CD4-positive, alpha-beta T cell (primary cell): ENCODE data around the gene SNX24. TPM values are rescaled to one million over a fixed set of nuclear protein-coding genes. Genes with fewer than 3 reads are reported as not detected.

Source experiments
- ATAC-seq: fragments of 200-7000 bp; cut with Tn5 transposase; one replicate; pipeline ENCODE4 v1.10.0; 2022; ENCODE audit warnings: mild to moderate bottlenecking; ENCODE audit not compliant: poor library complexity
- CTCF ChIA-PET: fragments of 350-600 bp; sonication (Branson Sonifier 250); formaldehyde crosslinking; loops from one replicate; lab custom pipeline; 2021; ENCODE audit warnings: antibody characterized with exemption, inconsistent platforms; lab: Charles Lee
- POLR2A ChIA-PET: fragments of 350-600 bp; sonication (Branson Sonifier 250); formaldehyde crosslinking; loops from one replicate; lab custom pipeline; 2021; ENCODE audit warnings: antibody characterized with exemption, inconsistent platforms; lab: Charles Lee
- DNase-seq, 14 experiments: peaks; one replicate each; pipeline ENCODE4 v3.0.0-alpha.2; 2013 to 2020; ENCODE audit warnings: mixed read lengths in 2 of 14
- H3K27ac ChIP-seq, 2 donors: one replicate each; pipeline versions ENCODE4 v1.5.1 to v1.7.0; 2013; ENCODE audit warnings: low read length in 2 of 2, low read depth in 1 of 2, mild to moderate bottlenecking in 1 of 2
- H3K27me3 ChIP-seq, 2 experiments: 1 replicate in 1 of 2; 2 replicates in 1 of 2; pipeline versions ENCODE4 v1.6.1 to v1.7.0; 2013; ENCODE audit warnings: low read length in 2 of 2, control low read depth in 1 of 2, mild to moderate bottlenecking in 1 of 2, moderate library complexity in 1 of 2; ENCODE audit not compliant: insufficient read depth in 2 of 2, control insufficient read depth in 1 of 2
- H3K36me3 ChIP-seq: one replicate; pipeline ENCODE4 v1.6.1; 2013; ENCODE audit warnings: low read length, control low read depth; ENCODE audit not compliant: insufficient read depth
- H3K4me1 ChIP-seq: one replicate; pipeline ENCODE4 v1.6.1; 2013; ENCODE audit warnings: low read length, control low read depth; ENCODE audit not compliant: insufficient read depth
- H3K4me3 ChIP-seq: one replicate; pipeline ENCODE4 v1.5.1; 2013; ENCODE audit warnings: mild to moderate bottlenecking, low read length, moderate library complexity
- H3K9me3 ChIP-seq, 2 experiments: 1 replicate in 1 of 2; 2 replicates in 1 of 2; pipeline versions ENCODE4 v1.6.1 to v1.7.0; 2013; ENCODE audit warnings: low read length in 2 of 2, mild to moderate bottlenecking in 2 of 2, control low read depth in 1 of 2, moderate library complexity in 1 of 2; ENCODE audit not compliant: control insufficient read depth in 1 of 2, insufficient read depth in 1 of 2
- H3K27ac Mint-ChIP-seq: one replicate; pipeline ENCODE4 v1.8.0; 2020; ENCODE audit warnings: mixed read lengths
- H3K27me3 Mint-ChIP-seq: one replicate; pipeline ENCODE4 v1.8.0; 2021; ENCODE audit warnings: mixed read lengths
- H3K36me3 Mint-ChIP-seq: one replicate; pipeline ENCODE4 v1.8.0; 2021; ENCODE audit warnings: low read depth, mixed read lengths
- H3K4me1 Mint-ChIP-seq: one replicate; pipeline ENCODE4 v1.8.0; 2021; ENCODE audit warnings: low read depth, mixed read lengths
- H3K4me3 Mint-ChIP-seq: one replicate; pipeline ENCODE4 v1.8.0; 2020; ENCODE audit warnings: mild to moderate bottlenecking, mixed read lengths
- H3K9me3 Mint-ChIP-seq: one replicate; pipeline ENCODE4 v1.8.0; 2020; ENCODE audit warnings: mixed read lengths
- CTCF ChIP-seq: fragments of 200-600 bp; IDR thresholded peaks from one replicate; pipeline ENCODE4 v1.8.0; 2022; ENCODE audit warnings: antibody characterized with exemption, mild to moderate bottlenecking
- intact Hi-C, 2 experiments: fragments of 100-400 bp; cut with DNase I in 1 of 2; cut with micrococcal nuclease in 1 of 2; formaldehyde crosslinking; loops; one replicate each; pipeline versions ENCODE4 v1.15.1 to v1.9.0; 2023 to 2025; cut with DNase I, micrococcal nuclease
- total RNA-seq, 174 experiments: library from RNA in 2 of 174; stranded (reverse) in 2 of 174; gene quantifications; one replicate each; pipeline ENCODE4 v1.2.3 and lab custom pipeline; 2021 to 2026

SNX24 gene
- total RNA-seq, 2 experiments from 2014 or later = 2.3 to 3.0 TPM

- no peak overlapping the region for H3K4me3 Mint-ChIP-seq
- ATAC-seq = no peak
- H3K36me3 Mint-ChIP-seq = no peaks in the 10 kb centered on the region
- intact Hi-C loops = no loop called here
- Histone ChIP-seq H3K27me3 (no peaks in the 10 kb centered on the region), H3K4me1 (peaks cover 5% of the 10 kb centered on the region), H3K27ac (no peak overlapping the region), H3K36me3 (no peaks in the 10 kb centered on the region), H3K4me3 (no peak overlapping the region), H3K9me3 (no peaks in the 10 kb centered on the region)
- ChIA-PET POLR2A (no interaction called here), CTCF (no interaction called here)
- H3K27me3 Mint-ChIP-seq = no peaks in the 10 kb centered on the region
- H3K27ac Mint-ChIP-seq = no peak overlapping the region
- H3K4me1 Mint-ChIP-seq = peaks cover 12% of the 10 kb centered on the region
- H3K9me3 Mint-ChIP-seq = no peaks in the 10 kb centered on the region
- TF ChIP-seq CTCF = no peak
- no peak for DNase-seq
These were observed 61.9 kb downstream of the SNX24 start for GRCh38 chr5:122907276-122907675.

- Histone ChIP-seq H3K27ac (no peak overlapping the region), H3K4me1 (no peaks in the 10 kb centered on the region), H3K27me3 (no peaks in the 10 kb centered on the region), H3K9me3 (no peaks in the 10 kb centered on the region), H3K4me3 (no peak overlapping the region), H3K36me3 (no peaks in the 10 kb centered on the region)
- Mint-ChIP-seq H3K27ac (no peak overlapping the region), H3K4me3 (no peak overlapping the region), H3K36me3 (no peaks in the 10 kb centered on the region), H3K9me3 (no peaks in the 10 kb centered on the region), H3K4me1 (peaks cover 4% of the 10 kb centered on the region), H3K27me3 (no peaks in the 10 kb centered on the region)
- DNase-seq = no peak
- intact Hi-C loops = no loop called here
- ATAC-seq = no peak
- CTCF ChIA-PET = no interaction called here
- POLR2A ChIA-PET = no interaction called here
- no peak for TF ChIP-seq CTCF
These were observed 62.7 kb downstream of the SNX24 start for GRCh38 chr5:122908108-122908507.

GRCh38 chr5:122908662-122909061 lies 63.2 kb downstream of the SNX24 start:
- Mint-ChIP-seq H3K4me1 (no peaks in the 10 kb centered on the region), H3K36me3 (no peaks in the 10 kb centered on the region), H3K27ac (no peak overlapping the region), H3K9me3 (no peaks in the 10 kb centered on the region), H3K4me3 (no peak overlapping the region), H3K27me3 (no peaks in the 10 kb centered on the region)
- no peaks in the 10 kb centered on the region for H3K27me3 ChIP-seq
- H3K36me3 ChIP-seq = no peaks in the 10 kb centered on the region
- DNase-seq (no peak), ATAC-seq (no peak)
- no peak overlapping the region for H3K4me3 ChIP-seq
- H3K4me1 ChIP-seq = no peaks in the 10 kb centered on the region
- peaks cover 0 to 3% of the 10 kb centered on the region in 2 experiments for H3K9me3 ChIP-seq
- H3K27ac ChIP-seq = no peak overlapping the region
- CTCF ChIA-PET = no interaction called here
- no peak for TF ChIP-seq CTCF
- POLR2A ChIA-PET = no interaction called here
- intact Hi-C loops = no loop called here
